ENCODE results near the gene WNK2.

WNK2 gene

GRCh38 chr9:93238953-93239925, 55.3 kb downstream of the WNK2 start:
- no peak for TF ChIP-seq CTCF (IDR thresholded peaks at IDR 0.05; ENCODE audit: insufficient read depth, missing control alignments)
- DNase-seq (ENCODE audit: insufficient read length, low spot score), result no peak

GRCh38 chr9:93240891-93241334, 57.0 kb downstream of the WNK2 start:
- DNase-seq (ENCODE audit: insufficient read length, low spot score) (no peak), FAIRE-seq (no peak)

More at GRCh38 chr9:93238953-93239925, 55.3 kb downstream of the WNK2 start:
- FAIRE-seq, result no peak

GRCh38 chr9:93243112-93243511, 59.2 kb downstream of the WNK2 start:
- no peak for DNase-seq (ENCODE audit: insufficient read length, low spot score)
- TF ChIP-seq CTCF (IDR thresholded peaks at IDR 0.05; ENCODE audit: insufficient read depth, missing control alignments), result no peak
- FAIRE-seq, result no peak

More at GRCh38 chr9:93240891-93241334, 57.0 kb downstream of the WNK2 start:
- no peak for TF ChIP-seq CTCF (IDR thresholded peaks at IDR 0.05; ENCODE audit: insufficient read depth, missing control alignments)

- FAIRE-seq, result no peak
- TF ChIP-seq CTCF (IDR thresholded peaks at IDR 0.05; ENCODE audit: insufficient read depth, missing control alignments), result no peak
- DNase-seq (ENCODE audit: insufficient read length, low spot score), result peak; percentile 62
Measured at GRCh38 chr9:93244101-93244500, 60.2 kb downstream of the WNK2 start.

GRCh38 chr9:93244510-93245436, 60.8 kb downstream of the WNK2 start:
- FAIRE-seq (no peak), DNase-seq (ENCODE audit: insufficient read length, low spot score) (no peak)
- TF ChIP-seq CTCF (IDR thresholded peaks at IDR 0.05; ENCODE audit: insufficient read depth, missing control alignments), result no peak

GRCh38 chr9:93245437-93245970, 61.6 kb downstream of the WNK2 start:
- no peak for TF ChIP-seq CTCF (IDR thresholded peaks at IDR 0.05; ENCODE audit: insufficient read depth, missing control alignments)
- no peak for FAIRE-seq

More at GRCh38 chr9:93245437-93245970, 61.6 kb downstream of the WNK2 start:
- DNase-seq (ENCODE audit: insufficient read length, low spot score), result no peak
